Osteoblast (primary cell): ENCODE results near the gene AP1AR. TPM values are rescaled to one million over a fixed set of nuclear protein-coding genes. Genes with fewer than 3 reads are reported as not detected.

Source experiments
- total RNA-seq: library from RNA; depleted of rRNA; stranded (reverse); fragments of >200 nt; gene quantifications from 2 replicates; pipeline ENCODE4 v1.2.3, GENCODE V29; 2012

AP1AR gene
- total RNA-seq, 1 donor, result 28.2 TPM

Other genes starting within 250 kb of the AP1AR start
- 2.1 and 2.2 TPM in 2 replicates for gene FAM241A, start 86.3 kb upstream of the AP1AR start, total RNA-seq
- 5.3 and 6.2 TPM in 2 replicates for gene TIFA, start 54.1 kb downstream of the AP1AR start, total RNA-seq
- gene ALPK1, start 65.6 kb downstream of the AP1AR start, total RNA-seq, result 36.2 and 39.8 TPM in 2 replicates